Right hindlimb (tissue), 1 donor: ENCODE results near the gene GRM8.
"Not testable (repeated sequence)": the region's sequence is repeated elsewhere in the genome, so short reads cannot be mapped to it uniquely, and the experiment has no call there.

ENCODE experiments used
- DNase-seq: peaks from one replicate; pipeline ENCODE4 v3.0.0-alpha.2; 2018

The GRM8 gene

DNA sequence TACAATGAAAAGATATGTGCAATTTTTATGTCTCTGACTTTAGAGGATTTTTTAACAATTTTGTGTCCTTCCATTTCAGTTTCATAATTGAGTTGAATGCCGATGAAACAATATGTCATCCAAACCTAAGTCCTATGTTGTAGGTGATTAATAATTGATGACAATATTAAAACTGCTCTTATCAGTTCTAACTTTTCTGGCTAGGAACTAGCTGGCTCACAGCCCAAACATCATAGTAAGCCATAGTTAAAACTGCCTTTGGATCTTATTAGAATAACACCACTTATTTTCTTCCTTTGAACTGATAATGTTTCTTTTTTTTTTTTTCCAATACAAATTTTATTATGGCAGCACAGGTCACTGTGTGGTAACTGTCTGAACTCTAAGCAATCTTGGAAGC, 230.9 kb downstream of the GRM8 start:
- DNase-seq: no peak

GRCh38 chr7:127021019-127021738, 231.6 kb downstream of the GRM8 start:
- no peak for DNase-seq

GRCh38 chr7:127018889-127019288, 233.9 kb downstream of the GRM8 start:
- DNase-seq: no peak

- DNase-seq: no peak
Measured at GRCh38 chr7:127017196-127017595, 235.5 kb downstream of the GRM8 start.

GRCh38 chr7:127000725-127001124, 252.0 kb downstream of the GRM8 start:
- DNase-seq: no peak

DNA sequence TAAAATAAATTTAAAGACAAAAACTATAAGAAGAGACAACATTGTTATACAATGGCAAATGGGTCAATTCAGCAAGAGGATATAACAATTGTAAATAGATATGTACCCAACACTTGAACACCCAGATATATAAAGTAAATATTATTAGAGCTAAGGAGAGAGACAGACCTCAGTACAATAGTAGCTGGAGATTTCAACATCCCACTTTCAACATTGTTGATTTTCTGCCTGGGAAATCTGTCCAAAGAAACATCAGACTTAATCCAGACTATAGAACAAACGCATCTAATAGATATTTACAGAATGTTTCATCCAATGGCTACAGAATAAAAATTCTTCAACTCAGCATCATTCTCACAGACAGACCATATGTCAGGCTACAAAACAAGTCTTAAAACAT, 256.1 kb downstream of the GRM8 start:
- no peak for DNase-seq

- no peak for DNase-seq
Measured at GRCh38 chr7:126993626-126994213, 259.0 kb downstream of the GRM8 start.

DNA sequence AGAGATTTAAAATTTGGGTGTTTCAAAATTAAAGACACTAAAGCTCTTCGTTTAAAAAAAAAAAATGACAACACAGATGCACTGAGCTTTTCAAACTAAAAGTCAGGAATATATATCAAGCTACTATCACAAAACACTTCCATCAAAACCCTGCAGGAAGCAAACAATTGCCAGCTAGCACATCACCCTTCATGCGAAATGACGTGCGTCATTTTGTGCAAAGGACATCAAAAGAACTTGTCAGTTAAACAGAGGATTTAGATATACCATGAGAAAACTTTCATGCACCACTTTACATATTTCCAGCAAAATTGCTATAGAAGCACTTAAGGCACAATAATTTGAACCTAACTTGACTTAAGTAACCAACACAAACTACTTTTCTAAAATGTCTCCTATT, 264.7 kb downstream of the GRM8 start:
- no peak for DNase-seq

- no peak for DNase-seq
Measured at GRCh38 chr7:126979722-126980121, 273.0 kb downstream of the GRM8 start.

GRCh38 chr7:126978865-126979264, 273.9 kb downstream of the GRM8 start:
- DNase-seq: no peak

- DNase-seq: no peak
Measured at GRCh38 chr7:126973066-126973465, 279.7 kb downstream of the GRM8 start.

DNA sequence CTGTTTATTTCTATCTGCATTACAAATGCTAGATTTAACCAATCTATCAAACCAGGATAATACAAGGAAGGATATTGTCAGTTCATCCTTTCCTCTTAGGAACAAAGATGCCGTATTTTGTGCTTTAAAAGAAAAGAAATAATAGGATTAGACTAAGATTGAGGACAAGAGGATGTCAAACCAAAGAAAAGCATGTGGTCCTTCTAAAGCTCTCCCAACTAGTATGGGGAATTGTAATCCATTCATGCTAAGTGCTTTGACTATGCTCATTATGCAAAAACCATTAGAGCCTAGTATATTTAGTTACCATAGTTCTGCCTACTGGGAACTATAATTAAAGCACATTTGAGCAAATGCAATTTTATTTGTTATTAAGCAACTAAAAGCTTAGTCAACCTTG, 280.2 kb downstream of the GRM8 start:
- DNase-seq: no peak

DNA sequence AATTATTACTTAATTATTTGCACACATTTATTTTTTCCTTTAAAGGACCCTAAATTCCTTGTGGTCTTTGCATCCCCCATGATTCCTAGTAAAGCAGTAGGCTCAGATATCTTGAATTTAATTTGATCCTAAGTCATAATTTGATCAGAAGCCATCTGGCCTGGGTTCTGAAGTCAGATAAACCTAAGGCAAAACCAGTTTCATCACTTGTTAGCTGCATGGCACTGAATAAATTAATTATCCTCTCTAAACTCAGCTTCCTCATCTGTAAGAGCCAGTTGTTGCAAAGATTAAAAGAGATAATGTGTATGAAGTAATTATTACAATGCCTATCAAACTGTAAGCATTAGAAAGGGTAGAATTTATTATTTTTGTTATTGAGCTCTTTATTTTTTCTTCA, 293.1 kb downstream of the GRM8 start:
- DNase-seq: no peak

DNA sequence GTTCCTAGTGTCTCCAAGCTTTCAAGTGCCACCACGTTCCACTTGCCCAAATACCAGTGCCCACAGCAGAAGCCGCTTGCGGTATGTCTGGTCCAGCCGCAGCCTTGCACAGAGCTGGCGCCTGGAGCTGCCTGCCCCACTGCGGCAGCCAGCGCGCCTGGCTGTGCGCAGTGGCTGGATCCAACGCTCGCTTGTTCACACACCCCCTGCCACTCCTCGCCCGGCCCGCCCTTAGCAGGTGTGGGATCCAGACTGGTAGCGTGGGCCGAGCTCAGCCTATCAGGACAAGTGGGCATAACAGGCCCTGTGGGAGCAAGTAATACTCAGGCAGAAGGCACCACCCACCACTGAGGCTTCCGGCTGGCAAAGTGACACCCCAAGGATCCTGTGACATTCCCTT, 294.4 kb downstream of the GRM8 start:
- no peak for DNase-seq

DNA sequence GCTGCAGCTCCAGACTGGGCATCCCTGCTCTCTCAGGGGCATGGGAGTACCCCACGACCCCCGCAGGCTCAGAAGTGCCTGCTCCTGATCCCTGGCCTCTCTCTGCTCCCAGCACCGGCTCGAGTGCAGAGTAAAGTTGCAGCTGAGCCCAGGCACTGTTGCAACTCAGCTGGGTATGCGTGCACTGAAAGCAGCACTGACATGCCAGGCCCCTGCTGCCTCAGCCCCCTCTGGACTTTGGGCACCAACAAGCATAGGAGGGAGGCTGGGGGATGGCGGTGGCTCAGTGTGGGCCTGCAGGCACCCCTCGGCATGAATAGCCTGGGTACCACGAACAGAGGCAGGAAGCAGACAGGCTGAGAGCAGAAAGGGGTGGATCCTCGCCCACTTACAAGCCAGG, 295.3 kb downstream of the GRM8 start:
- no peak for DNase-seq

- DNase-seq: no peak
Measured at GRCh38 chr7:126953461-126953860, 299.3 kb downstream of the GRM8 start.

DNA sequence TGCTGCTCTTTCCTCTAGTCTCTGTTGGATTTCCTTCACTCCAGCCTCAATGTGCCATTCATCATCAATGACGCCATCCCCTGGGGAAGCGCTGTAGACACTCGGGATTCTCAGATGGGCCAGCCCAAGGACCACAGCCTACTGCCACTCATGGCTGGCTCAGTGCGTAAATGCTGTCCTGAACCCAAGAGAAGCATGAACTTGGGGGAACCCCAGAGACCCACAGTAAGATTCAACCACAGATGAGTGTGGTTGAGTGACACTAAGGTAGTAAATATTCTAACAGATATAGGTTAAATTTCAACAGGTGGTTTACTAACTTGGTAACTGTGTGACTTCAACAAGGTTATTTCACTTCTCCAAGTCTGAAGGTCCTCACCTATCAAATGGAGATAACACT, 304.1 kb downstream of the GRM8 start:
- DNase-seq: no peak

GRCh38 chr7:126940723-126941307, 311.9 kb downstream of the GRM8 start:
- DNase-seq: no peak

- DNase-seq: no peak
Measured at GRCh38 chr7:126937171-126937570, 315.6 kb downstream of the GRM8 start.

GRCh38 chr7:126931581-126931980, 321.2 kb downstream of the GRM8 start:
- DNase-seq: no peak

DNA sequence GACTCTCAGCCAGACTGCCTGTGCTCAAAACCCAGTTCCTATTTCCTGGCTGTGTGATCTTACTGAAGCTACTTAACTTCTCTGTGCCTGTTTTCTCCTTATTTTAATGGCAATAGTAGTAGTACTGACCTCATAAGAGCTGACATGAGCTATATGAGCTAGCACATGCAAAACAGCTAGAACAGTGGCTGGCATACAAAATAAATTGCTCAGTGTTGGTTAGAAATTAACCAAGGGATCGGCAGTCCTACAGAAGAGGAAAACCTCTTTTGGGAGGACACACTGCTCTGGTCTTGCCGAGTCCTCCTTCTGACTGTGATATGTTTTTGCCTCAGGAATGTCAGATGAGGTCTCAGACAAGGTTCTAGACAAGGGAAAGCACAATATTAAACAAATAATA, 322.6 kb downstream of the GRM8 start:
- no peak for DNase-seq

GRCh38 chr7:126924477-126924876, 328.3 kb downstream of the GRM8 start:
- DNase-seq: no peak

GRCh38 chr7:126911627-126912026, 341.1 kb downstream of the GRM8 start:
- not testable (repeated sequence) for DNase-seq

DNA sequence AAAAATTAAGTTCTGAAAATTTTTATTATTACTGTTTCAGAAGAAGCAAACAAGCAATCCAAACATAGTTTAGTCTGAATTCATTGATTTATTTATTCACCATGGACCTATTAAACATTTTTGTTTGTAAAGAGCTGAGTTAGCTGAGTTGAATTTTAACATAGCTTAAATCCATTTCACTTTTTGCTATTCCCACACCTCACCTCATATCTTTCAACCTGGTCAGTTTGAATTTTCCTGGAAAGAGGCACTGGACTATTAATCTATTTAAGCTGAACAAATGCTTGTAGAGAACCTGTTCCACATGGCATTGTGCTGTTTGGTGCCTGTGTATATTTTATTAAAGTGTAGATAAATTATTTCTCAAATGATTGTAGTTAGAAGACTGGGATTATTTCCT, 344.2 kb downstream of the GRM8 start:
- not testable (repeated sequence) for DNase-seq

- not testable (repeated sequence) for DNase-seq
Measured at GRCh38 chr7:126907657-126908056, 345.1 kb downstream of the GRM8 start.
